Liver (tissue), 3 donors: ENCODE results near the gene ALDH3A1.

ENCODE experiments used
- TAF1 ChIP-seq: conservative IDR thresholded peaks from 2 replicates; pipeline ENCODE4 v1.6.1; 2016; ENCODE audit warnings: antibody characterized with exemption, mild to moderate bottlenecking
- TF ChIP-seq, protein P1 (sequence below): fragments of 150-350 bp; IDR thresholded peaks from 2 replicates; pipeline ENCODE4 v1.5.1; 2017; ENCODE audit warnings: improper control_type of control experiment, low read depth, low read length; ENCODE audit not compliant: missing input control
- donor health status: healthy.
- donor health status: healthy.

DNA sequence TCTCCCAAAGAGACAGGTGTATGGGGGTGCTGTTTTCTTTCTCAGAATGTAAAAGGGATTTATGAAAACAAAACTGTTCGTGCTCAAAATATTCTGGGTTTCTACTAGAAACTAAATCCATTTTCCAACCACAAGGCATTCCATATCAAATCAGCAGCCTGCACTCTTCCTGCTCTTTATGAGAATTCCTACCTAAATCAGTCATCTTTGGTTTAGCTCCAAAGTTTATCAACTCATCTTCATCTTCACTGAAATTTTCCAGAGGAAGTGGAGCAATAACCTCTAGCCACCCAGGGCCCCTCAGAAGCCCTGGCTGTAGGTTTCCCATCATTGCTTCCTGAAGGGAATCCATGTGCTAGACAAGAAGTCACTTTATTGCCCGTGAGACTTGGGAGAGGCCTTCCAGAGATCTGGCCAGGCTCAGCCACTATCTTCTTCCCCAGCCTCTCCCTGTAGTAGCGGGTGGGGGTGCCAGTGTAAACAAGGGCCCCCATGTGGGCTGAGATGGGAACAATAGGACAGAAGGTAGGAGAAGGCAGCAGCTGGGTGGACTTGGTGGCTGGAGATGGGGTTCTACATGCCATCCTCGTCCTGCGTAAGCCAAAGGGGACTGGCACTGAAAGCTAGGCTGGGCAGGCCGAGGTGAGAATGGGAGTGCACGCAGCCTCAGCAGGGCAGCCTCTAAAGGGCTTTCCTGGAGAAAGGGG is 22.0 kb upstream of the ALDH3A1 start:
- TF ChIP-seq, protein P1, sequence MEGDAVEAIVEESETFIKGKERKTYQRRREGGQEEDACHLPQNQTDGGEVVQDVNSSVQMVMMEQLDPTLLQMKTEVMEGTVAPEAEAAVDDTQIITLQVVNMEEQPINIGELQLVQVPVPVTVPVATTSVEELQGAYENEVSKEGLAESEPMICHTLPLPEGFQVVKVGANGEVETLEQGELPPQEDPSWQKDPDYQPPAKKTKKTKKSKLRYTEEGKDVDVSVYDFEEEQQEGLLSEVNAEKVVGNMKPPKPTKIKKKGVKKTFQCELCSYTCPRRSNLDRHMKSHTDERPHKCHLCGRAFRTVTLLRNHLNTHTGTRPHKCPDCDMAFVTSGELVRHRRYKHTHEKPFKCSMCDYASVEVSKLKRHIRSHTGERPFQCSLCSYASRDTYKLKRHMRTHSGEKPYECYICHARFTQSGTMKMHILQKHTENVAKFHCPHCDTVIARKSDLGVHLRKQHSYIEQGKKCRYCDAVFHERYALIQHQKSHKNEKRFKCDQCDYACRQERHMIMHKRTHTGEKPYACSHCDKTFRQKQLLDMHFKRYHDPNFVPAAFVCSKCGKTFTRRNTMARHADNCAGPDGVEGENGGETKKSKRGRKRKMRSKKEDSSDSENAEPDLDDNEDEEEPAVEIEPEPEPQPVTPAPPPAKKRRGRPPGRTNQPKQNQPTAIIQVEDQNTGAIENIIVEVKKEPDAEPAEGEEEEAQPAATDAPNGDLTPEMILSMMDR, result no peak
- no peak for TF ChIP-seq TAF1
